Cortex of kidney (tissue), 1 donor: ENCODE results near the gene STX12.
"Not testable (repeated sequence)": the region's sequence is repeated elsewhere in the genome, so short reads cannot be mapped to it uniquely, and the experiment has no call there.

Experiments used
- DNase-seq: peaks from one replicate; lab custom pipeline; 2025; lab: John Stamatoyannopoulos, UW

The STX12 gene

GRCh38 chr1:27830621-27831440 is 57.8 kb downstream of the STX12 start, which contains the start of gene PPP1R8:
Gene PPP1R8, plus strand, starts transcription at chr1:27830782. Its CDS starts 54 bp downstream, at chr1:27830836.
- DNase-seq: no peak

- DNase-seq: no peak
Measured at GRCh38 chr1:27831568-27832410, 58.8 kb downstream of the STX12 start.

GRCh38 chr1:27832762-27833161 is 59.7 kb downstream of the STX12 start:
- DNase-seq: no peak

GRCh38 chr1:27833470-27833869 is 60.5 kb downstream of the STX12 start:
- no peak for DNase-seq

GRCh38 chr1:27835046-27835445 is 62.0 kb downstream of the STX12 start:
- DNase-seq: no peak

- DNase-seq: no peak
Measured at GRCh38 chr1:27835501-27835900, 62.5 kb downstream of the STX12 start.

- no peak for DNase-seq
Measured at GRCh38 chr1:27849951-27850350, 76.9 kb downstream of the STX12 start.

- DNase-seq: no peak
Measured at GRCh38 chr1:27855085-27855484, 82.1 kb downstream of the STX12 start.

- no peak for DNase-seq
Measured at GRCh38 chr1:27856561-27857343, 83.7 kb downstream of the STX12 start.

GRCh38 chr1:27857552-27857951 is 84.5 kb downstream of the STX12 start:
- not testable (repeated sequence) for DNase-seq

GRCh38 chr1:27858072-27858948 is 85.3 kb downstream of the STX12 start:
- DNase-seq: no peak

- DNase-seq: no peak
Measured at GRCh38 chr1:27858949-27859576, 86.0 kb downstream of the STX12 start.

GRCh38 chr1:27861436-27861835 is 88.4 kb downstream of the STX12 start:
- DNase-seq: no peak

GRCh38 chr1:27862004-27862403 is 89.0 kb downstream of the STX12 start:
- DNase-seq: no peak

- no peak for DNase-seq
Measured at GRCh38 chr1:27862671-27863537, 89.9 kb downstream of the STX12 start.

GRCh38 chr1:27863538-27863915 is 90.5 kb downstream of the STX12 start:
- no peak for DNase-seq

- DNase-seq: no peak
Measured at GRCh38 chr1:27864264-27864895, 91.4 kb downstream of the STX12 start.

- DNase-seq: no peak
Measured at GRCh38 chr1:27865821-27866220, 92.8 kb downstream of the STX12 start.

- DNase-seq: no peak
Measured at GRCh38 chr1:27868556-27868931, 95.5 kb downstream of the STX12 start.
